Measurements from ENCODE around the gene ZNRF3.

Gene ZNRF3

DNA sequence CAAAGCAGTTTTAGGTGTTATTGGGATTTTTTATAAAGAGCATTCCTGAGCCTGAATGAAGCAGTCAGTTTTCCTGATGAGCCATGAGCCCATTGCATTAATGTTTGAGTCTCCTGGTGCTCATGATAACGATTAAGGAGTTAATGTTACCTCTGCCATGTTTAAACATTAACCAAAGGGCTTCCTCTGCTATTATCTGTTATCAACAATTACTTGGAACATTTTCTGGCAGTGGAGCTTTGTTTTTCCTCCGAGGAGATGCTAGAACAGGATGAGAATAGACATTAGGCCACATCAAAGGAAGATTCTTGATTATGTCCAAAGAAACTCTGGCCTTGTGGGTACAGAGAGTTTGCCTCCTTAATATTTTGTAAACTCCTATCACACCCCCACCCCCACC, 49.9 kb downstream of the ZNRF3 start:
- H3K4me3 ChIP-seq = no peak overlapping the region

DNA sequence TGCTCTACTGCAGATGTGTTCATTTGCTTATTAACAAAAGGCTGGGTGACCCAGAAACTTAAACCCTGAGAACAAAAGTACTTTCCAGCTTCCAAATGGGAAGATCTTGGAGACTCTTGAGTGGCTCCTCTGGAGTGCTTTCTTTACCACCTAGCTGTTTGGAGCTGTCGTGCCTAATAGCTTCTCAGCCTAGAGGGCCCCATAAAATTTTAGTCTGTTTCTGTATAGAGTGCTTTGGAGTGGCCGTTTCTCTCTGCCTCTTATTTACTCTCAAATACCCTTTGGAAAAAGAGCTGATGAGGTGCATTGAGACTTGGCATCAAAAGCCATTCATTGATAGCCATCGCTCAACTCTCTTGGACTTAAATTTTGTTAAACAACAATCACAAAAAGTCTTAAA, 50.7 kb downstream of the ZNRF3 start:
- Histone ChIP-seq H3K4me3 (no peak overlapping the region), H3K27ac (no peak overlapping the region)
- DNase-seq (ENCODE audit: low spot score) = no peak
- TF ChIP-seq, protein P1, sequence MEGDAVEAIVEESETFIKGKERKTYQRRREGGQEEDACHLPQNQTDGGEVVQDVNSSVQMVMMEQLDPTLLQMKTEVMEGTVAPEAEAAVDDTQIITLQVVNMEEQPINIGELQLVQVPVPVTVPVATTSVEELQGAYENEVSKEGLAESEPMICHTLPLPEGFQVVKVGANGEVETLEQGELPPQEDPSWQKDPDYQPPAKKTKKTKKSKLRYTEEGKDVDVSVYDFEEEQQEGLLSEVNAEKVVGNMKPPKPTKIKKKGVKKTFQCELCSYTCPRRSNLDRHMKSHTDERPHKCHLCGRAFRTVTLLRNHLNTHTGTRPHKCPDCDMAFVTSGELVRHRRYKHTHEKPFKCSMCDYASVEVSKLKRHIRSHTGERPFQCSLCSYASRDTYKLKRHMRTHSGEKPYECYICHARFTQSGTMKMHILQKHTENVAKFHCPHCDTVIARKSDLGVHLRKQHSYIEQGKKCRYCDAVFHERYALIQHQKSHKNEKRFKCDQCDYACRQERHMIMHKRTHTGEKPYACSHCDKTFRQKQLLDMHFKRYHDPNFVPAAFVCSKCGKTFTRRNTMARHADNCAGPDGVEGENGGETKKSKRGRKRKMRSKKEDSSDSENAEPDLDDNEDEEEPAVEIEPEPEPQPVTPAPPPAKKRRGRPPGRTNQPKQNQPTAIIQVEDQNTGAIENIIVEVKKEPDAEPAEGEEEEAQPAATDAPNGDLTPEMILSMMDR (IDR thresholded peaks at IDR 0.05) = no peak

More for the DNA sequence above, 49.9 kb downstream of the ZNRF3 start:
- no peak overlapping the region for H3K27ac ChIP-seq
- DNase-seq (ENCODE audit: low spot score) = no peak
- TF ChIP-seq, protein P1 (IDR thresholded peaks at IDR 0.05) = no peak

DNA sequence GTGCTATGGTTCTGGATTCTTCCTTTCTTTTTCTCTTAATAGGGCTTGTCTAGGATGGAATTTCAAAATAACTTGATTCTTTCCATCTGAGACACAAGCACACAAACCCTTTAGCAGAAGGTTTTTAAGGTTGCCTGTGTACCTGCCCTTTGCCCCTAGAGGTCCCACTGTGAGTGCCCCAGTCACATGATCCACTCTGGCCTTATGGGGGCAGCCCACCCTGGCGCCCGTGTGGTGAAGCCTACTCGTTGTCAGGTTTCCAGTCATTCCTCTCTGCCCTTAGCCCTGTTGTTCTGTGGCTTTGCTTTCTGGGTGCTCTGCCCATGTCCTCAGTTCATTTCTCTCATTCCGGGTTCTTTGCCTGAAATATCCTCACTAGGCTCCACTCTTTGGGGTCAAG, 51.8 kb downstream of the ZNRF3 start:
- H3K27ac ChIP-seq = no peak overlapping the region
- TF ChIP-seq, protein P1 (IDR thresholded peaks at IDR 0.05) = no peak

DNA sequence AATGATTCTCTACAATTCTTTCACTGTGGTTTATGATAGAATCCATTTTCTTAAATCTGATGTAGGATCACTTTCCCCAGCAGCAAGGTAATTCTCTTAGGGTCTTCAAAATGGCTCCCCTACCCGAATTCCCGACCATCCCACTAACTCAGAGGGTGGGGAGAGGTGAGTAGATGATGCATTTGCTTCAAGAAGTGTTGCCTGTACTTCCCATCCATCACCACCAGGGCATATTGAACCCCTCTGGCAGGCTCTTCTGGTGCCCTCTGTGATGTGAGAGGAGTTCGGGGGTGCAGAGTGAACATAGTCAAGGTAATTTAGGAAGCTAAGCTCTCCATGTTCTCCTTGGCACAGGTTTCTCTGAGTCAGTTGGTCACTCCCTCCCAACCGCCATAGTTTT, 52.3 kb downstream of the ZNRF3 start:
- TF ChIP-seq, protein P1 (IDR thresholded peaks at IDR 0.05) = no peak
- Histone ChIP-seq H3K4me3 (no peak overlapping the region), H3K27ac (no peak overlapping the region)
- DNase-seq (ENCODE audit: low spot score) = no peak

More for the DNA sequence above, 51.8 kb downstream of the ZNRF3 start:
- no peak overlapping the region for H3K4me3 ChIP-seq
- no peak for DNase-seq (ENCODE audit: low spot score)

DNA sequence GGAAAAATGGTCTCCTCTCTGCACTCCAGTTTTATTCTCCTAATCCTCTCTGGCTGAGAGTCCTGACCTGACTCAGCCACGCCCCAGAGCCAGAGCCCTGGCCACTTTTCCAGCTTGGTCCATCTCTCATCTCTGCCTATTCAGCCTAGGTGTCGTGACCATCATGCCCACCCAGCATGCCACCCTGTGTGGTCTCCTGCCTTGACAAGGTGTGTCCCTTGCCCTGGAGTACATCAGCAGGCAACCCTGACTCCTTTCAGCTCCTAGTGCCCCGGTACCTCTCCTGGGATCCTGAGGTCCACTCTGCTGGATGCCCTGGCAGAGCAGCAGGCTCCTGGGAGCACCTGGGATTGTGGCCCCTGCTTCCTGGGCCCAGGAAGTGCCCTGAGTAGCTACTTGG, 52.8 kb downstream of the ZNRF3 start:
- TF ChIP-seq, protein P1 (IDR thresholded peaks at IDR 0.05) = no peak
- no peak for DNase-seq (ENCODE audit: low spot score)
- no peak overlapping the region for H3K27ac ChIP-seq
- no peak overlapping the region for H3K4me3 ChIP-seq

DNA sequence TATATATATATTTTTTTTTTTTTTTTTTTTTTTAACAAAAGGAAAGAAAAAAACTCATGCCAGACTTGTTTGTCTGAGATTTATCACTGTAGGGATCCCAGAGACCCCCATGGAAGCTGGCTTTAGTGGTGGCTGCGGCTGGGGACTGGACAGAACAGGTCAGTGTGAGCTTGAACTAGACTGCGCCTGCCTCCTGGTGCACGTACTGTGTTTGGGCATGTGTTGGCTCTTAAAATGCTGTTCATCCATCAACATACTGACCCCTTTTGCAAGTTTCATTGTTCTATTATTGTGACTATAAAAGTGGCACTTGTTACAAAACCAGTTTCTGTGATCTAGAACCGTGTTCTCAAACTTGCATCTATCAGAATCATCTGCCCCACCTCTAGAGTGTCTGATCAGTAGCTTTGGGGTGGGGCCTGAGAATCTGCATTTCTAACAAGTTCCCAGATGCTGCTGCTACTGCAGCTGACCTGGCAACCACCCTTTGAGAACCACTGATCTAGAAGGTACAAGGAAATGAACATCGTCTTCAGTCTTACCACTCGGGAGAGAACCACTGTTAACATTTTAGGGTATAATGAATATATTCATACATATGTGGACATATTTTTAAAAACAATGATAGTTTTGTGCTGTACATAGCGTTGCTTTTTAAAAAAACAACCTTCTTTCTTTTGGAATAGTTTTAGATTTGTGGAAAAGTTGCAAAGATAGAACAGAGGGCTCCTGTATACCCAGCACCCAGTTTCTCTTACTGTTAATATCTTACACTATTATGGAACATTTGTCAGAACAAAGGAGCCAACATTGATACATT, 54.0 kb downstream of the ZNRF3 start:
- Histone ChIP-seq H3K4me3 (no peak overlapping the region), H3K27ac (no peak overlapping the region)
- TF ChIP-seq, protein P1 (IDR thresholded peaks at IDR 0.05) = no peak
- DNase-seq (ENCODE audit: low spot score) = no peak

DNA sequence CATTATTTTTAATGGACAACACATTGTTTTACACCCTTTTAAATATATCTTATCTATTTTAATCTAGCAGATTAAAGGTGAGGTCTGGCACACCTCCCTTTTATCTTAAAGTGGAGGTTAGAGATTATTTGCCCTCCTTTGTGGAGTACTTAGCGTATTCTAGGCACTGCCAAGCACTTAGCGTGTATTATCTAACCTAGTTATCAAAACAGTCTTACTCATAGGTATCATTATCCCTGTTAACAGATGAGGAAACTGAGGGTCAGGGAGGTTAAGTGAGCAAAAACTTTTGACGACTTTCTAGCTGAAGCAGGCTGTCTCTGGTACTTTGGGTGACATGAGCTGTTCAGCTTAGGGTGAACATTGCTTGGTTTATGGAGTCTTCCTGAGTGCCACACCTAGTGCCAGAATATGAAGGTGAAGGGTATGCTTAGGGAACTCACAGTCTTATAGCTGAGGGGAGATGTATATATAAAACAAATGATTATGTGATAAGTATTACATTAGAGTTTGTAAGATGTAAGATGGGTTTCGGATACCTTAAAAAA, 55.0 kb downstream of the ZNRF3 start:
- H3K4me3 ChIP-seq = no peak overlapping the region
- no peak for DNase-seq (ENCODE audit: low spot score)
- no peak overlapping the region for H3K27ac ChIP-seq
- TF ChIP-seq, protein P1 (IDR thresholded peaks at IDR 0.05) = no peak
